HepG2 (cell line): ENCODE results near the gene MEGF6.

Experiments used
- CTCF ChIP-seq: sonication (generic); formaldehyde crosslinking; IDR thresholded peaks from 2 replicates; pipeline ENCODE4 v1.5.0; 2020; ENCODE audit warnings: mild to moderate bottlenecking, missing genetic modification reagents, moderate library complexity
- MIXL1 ChIP-seq: IDR thresholded peaks from 2 replicates; pipeline ENCODE4 v1.6.1; 2016
- POLR2AphosphoS5 ChIP-seq: IDR thresholded peaks from 2 replicates; pipeline ENCODE4 v1.6.1; 2012; ENCODE audit warnings: low read depth, low read length
- PRDM15 ChIP-seq: sonication (generic); formaldehyde crosslinking; IDR thresholded peaks from 2 replicates; pipeline ENCODE4 v1.4.0; 2020; ENCODE audit warnings: missing genetic modification reagents
- ZBTB26 ChIP-seq: IDR thresholded peaks from 2 replicates; pipeline ENCODE4 v1.6.1; 2016; ENCODE audit warnings: missing compliant biosample characterization, missing genetic modification reagents, borderline replicate concordance
- ZNF274 ChIP-seq: sonication (generic); formaldehyde crosslinking; IDR thresholded peaks from 2 replicates; pipeline ENCODE4 v1.5.1; 2020; ENCODE audit warnings: mild to moderate bottlenecking, missing genetic modification reagents
- ZNF296 ChIP-seq: sonication (generic); formaldehyde crosslinking; conservative IDR thresholded peaks from 2 replicates; pipeline ENCODE4 v1.5.0; 2020; ENCODE audit warnings: mild to moderate bottlenecking, missing genetic modification reagents
- ZNF451 ChIP-seq: sonication (generic); formaldehyde crosslinking; IDR thresholded peaks from 2 replicates; pipeline ENCODE4 v1.5.0; 2020; ENCODE audit warnings: mild to moderate bottlenecking, missing genetic modification reagents
- ZNF629 ChIP-seq: sonication (generic); formaldehyde crosslinking; conservative IDR thresholded peaks from 2 replicates; pipeline ENCODE4 v1.5.0; 2020; ENCODE audit warnings: missing genetic modification reagents
- TF ChIP-seq, protein P1 (sequence below): fragments of 450-650 bp; IDR thresholded peaks from 2 replicates; pipeline ENCODE4 v1.6.1; 2017; ENCODE audit warnings: mild to moderate bottlenecking

GRCh38 chr1:3558036-3558726 lies 53.1 kb downstream of the MEGF6 start:
- no peak for TF ChIP-seq ZNF451 (CRISPR knock-in tag)
- no peak for TF ChIP-seq ZNF629 (CRISPR knock-in tag)
- TF ChIP-seq MIXL1, result no peak
- no peak for TF ChIP-seq PRDM15
- TF ChIP-seq CTCF (CRISPR knock-in tag), result no peak
- TF ChIP-seq ZBTB26, result no peak
- TF ChIP-seq ZNF296 (CRISPR knock-in tag), result no peak
- no peak for TF ChIP-seq POLR2AphosphoS5
- TF ChIP-seq, protein P1, sequence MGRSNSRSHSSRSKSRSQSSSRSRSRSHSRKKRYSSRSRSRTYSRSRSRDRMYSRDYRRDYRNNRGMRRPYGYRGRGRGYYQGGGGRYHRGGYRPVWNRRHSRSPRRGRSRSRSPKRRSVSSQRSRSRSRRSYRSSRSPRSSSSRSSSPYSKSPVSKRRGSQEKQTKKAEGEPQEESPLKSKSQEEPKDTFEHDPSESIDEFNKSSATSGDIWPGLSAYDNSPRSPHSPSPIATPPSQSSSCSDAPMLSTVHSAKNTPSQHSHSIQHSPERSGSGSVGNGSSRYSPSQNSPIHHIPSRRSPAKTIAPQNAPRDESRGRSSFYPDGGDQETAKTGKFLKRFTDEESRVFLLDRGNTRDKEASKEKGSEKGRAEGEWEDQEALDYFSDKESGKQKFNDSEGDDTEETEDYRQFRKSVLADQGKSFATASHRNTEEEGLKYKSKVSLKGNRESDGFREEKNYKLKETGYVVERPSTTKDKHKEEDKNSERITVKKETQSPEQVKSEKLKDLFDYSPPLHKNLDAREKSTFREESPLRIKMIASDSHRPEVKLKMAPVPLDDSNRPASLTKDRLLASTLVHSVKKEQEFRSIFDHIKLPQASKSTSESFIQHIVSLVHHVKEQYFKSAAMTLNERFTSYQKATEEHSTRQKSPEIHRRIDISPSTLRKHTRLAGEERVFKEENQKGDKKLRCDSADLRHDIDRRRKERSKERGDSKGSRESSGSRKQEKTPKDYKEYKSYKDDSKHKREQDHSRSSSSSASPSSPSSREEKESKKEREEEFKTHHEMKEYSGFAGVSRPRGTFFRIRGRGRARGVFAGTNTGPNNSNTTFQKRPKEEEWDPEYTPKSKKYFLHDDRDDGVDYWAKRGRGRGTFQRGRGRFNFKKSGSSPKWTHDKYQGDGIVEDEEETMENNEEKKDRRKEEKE, result no peak
- no peak for TF ChIP-seq ZNF274 (CRISPR knock-in tag)
